NCI-H2029 (cell line): ENCODE results near the gene ADGRD2.
A peak's percentile ranks its signal among the peaks of the same experiment; 100 is the strongest.

Experiments
- DNase-seq: peaks from one replicate; lab custom pipeline; 2025; lab: John Stamatoyannopoulos, UW

ADGRD2 gene

GRCh38 chr9:124479947-124480620 lies 29.8 kb downstream of the ADGRD2 start:
- DNase-seq: no peak

DNA sequence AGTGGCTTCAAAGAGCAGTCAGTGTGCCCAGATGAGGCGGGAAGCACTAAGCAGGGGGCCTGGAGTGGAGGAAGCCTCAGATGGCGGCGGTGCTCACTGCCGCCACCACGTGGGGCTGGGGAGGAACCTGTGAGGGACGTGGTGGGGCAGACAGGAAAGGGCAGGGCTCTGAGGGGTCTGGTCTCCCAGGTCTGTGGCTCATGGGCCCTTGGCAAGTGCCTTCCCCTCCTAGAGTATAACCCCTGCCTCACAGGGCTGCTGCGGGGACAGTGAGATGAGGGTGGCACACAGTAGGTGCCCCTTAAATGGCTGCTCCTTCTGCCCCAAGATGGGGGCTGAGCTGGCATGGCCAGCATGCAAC lies 30.4 kb downstream of the ADGRD2 start:
- DNase-seq: peak; percentile 25

DNA sequence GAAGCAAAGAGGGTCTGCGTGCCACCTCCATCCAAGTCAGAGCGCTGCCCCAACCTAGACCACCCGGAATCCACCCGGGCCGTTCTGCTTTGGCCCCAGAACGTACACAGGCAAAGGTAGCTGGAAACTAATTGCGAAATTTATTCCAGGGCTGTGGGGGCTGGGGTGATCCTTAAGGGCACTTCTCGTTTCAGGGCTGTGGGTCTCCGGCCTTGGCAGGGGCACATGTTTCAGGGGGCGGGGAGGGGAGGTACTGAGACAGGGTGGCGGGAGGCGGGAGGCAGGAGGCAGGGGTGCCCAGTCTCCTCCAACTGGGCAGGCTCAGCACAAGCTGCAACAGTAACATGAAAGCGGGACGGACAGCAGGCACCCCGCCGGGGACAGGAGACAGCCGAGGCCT lies 30.9 kb downstream of the ADGRD2 start:
- DNase-seq: no peak

DNA sequence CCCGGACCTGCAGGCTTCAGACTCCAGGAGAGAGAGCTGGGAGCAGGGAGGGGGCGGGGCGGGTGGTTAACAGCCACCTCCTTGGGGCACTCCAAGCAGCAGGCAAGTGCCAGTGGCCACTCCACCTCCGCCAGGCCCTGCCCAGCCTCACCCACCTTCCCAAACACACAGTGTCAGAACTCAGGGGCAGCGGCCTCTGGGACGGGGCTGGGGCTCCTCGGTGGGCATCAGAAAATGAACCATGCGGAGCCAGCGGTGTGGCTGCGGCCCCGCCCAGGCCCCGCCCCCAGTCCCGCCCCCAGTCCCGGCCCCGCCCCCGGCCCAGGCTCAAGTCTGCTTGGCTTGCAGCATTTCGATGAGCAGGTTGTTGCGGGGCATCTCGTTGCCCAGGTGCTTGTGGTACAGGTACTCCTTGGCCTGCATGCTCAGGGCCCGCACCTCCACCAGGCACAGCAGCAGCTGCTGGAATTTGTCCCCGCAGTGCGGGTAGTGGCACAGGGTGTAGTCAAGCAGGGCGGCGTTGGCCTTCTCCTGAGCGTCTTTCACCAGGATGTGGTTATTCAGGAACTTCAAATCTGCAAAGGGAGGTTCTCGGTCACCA lies 32.3 kb downstream of the ADGRD2 start:
- DNase-seq: no peak

DNA sequence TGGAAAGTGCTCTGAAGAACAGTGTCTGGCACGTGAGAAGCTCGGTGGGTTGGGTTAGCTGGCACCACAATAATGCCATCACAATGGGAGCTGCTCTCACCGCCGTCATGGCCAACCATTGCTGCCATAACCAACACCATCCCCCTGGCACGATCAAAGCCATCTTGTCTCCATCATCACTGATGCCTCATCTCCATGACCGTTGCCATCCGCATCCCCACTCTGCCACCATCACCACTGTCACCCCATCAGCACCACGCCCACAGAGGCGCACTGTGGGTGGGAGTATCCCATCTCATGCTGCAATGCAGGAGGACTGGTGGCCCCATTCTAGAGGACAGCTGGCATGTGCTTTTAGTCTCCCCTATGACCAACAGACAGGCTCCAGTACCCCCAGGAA lies 33.2 kb downstream of the ADGRD2 start:
- no peak for DNase-seq

GRCh38 chr9:124485201-124485600 lies 35.0 kb downstream of the ADGRD2 start:
- DNase-seq: no peak

DNA sequence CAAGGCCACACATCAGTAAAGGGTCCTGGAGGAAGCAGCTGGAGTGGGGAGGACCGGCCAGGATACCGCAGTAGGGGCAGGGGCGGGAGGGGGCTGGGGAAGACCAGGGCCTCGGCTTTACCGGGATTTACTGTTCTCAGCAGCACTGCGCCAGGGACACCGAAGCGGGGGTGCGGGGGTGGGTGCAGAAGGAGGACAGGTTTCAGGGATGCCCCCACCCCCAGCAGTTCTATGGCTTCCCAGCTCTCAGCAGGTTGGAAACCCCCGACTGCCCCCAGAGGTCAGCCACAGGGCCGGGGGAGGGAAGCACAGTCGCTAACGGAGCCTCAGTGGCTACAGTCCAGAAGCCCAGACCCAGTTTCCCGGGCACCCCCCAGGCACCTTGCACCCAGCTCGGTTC lies 35.7 kb downstream of the ADGRD2 start:
- DNase-seq: no peak

DNA sequence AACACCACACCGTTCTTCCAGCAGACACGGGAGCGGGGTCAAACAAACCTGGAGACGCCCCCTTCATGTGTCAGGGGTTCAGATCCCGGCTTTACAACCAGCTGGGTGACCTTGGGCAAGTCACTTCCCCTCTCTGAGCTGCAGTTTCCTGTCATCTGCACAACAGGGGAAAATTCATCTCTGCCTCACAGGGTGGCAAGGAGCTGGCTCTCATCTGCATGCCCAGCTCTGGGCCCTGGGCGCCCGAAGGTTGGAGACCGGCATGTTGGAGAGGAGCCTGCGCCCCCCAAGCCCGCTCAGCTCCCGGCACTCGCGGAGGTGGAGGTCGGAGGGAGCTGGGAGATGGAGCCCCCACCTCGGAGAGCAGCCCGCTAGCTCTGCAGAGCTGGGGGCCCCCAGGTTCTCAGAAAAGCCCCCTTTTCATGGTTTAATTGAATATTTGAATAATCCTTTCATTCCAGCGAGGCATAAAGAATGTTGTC lies 36.6 kb downstream of the ADGRD2 start:
- DNase-seq: no peak

DNA sequence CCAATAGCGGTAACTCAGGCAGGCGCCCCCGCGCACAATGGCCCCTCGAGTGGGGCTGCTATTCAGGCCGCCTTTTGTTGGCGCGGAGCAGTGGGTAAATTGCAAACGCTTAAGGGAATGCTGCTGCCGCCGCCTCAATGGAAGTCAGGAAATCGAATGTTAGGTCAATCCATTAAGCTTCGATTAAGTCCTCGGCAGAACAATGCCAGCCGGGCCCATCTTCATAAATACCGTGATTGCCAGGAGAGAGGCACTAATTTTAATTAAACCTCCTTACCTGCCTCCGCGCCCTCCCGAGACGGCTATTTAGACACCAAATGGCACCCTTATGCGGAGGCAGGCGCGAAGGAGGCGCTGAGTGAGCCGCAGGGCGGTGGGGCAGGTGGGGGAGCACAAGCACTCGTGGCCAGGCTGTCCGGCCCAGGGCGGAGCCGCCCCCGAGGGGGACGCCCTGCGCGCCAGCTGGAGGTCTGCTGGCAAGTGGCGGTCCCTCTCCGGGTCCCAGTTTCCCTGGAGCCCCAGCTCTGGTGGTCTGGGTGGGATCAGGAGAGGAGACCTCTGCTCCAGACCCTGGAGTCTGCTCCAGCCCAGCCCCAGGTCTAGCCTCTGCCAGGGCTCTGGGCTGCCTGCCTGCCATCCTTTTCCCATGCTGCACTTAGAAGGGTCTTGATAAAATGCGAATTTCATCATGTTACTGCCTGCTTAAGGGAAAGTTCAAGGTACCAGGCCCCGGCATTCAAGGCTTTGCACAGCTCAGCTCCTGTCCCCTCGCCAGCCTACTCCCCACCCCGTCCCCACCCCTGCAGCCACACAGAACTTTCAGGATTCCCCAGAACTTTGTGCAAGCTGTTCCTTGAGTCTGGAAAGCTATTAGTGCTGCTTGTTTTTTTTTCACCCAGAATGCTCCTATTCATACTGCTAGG lies 37.3 kb downstream of the ADGRD2 start:
- DNase-seq: no peak

DNA sequence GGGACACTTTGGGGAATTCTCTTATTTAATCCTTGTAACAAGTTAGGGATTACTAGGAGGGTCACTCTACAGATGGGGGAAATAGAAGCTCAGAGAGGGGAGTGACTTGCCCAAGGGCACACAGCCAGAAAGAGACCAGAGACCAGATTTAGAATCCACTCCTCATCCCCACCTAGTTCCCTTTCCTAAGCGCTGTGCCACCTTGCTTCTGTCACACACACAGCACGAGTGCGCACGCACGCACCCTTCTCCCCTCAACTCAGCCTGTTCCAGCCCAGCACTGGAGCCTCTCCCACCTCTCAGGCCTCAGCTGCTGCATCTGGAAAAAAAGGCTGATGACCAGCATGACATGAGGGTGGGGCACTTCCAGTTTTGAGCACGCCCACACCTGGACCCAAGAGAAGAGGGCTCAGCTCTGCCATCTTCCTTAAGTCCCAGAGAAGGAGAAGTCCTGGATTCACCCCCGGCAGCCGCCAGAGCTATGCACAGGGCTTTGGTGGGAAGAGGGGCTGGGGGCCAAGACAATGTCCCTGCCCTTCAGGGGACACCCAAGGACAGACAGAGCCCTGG lies 38.5 kb downstream of the ADGRD2 start:
- DNase-seq: no peak

- no peak for DNase-seq
Measured at GRCh38 chr9:124489222-124489621, 39.0 kb downstream of the ADGRD2 start.

DNA sequence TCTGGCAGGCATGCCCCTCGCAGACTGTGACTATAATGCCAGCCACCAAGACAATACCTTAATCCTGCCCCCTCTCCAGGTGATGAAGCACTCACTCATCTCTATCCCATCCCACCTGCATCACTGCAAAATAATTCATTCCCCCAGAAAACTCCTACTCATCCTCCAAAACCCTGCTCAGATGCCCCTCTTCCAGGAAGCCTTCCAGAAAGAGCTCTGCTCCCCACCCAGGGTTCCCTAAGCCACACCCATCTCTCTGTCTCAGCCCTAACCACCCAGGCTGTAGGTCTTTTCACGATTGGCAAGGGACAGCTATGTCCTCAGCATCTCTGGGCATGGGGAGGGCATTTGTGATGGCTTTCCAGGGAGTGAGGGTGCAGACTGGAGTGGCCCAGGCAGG lies 39.8 kb downstream of the ADGRD2 start:
- no peak for DNase-seq

DNA sequence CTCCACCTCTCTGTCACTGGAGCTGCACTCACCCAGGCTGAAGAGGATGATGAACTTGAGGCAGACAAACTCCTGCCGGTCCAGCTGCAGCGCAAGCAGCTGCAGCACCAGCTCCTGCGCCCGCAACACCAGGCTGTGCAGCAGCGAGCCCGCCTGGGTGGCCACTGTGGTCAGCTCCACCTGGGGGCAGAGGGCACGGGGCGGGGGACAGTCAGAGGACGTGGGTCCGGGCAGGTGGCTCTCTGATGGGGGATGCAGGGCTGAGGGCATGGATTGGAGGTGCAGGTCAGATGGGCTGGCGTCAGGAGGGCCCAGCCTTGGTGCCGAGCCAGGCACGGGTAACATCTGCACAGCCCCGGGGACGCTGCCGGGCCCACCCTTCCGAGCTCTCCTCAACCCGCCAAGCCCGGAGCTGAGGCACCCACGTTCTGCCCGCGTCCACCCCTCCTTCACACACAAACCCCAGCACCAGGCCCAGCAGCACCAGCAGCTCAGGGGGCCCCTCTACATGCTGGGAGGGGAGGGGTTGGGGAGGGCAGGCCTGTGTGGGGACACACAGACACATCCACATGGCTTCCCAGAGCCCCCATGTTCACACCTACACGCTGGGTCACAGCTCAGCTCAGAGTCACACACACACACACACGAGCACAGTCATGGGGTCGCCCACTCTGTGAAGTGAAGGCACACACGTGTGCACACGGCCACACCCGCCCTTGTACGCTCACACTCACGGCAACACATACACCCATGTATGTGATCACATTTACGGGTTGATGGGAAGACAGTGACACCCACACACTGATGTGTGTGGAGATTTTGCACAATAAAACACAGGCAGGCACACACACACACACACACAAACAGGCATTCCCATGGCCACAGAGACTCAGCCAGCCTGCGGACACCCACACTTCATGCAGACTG lies 41.1 kb downstream of the ADGRD2 start:
- no peak for DNase-seq

DNA sequence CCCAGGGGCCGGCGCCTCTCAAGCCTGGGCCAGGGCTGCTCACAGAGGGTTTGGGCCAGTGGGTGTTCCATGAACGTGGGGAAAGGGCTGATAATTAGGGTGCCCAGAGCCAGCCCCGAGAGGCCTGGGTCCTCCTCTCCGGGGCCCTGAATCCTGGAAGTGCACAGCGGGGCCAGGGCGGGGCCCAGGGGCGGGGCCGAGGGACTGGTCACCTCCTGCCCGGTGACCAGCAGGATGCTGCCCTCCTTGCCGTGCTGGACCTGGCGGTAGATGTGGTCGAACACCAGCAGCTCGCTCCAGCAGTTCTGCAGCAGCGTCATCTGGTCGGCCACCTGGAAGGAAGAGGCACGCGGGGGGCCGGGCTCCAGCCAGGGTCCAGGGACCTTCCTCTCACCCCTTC lies 42.6 kb downstream of the ADGRD2 start:
- no peak for DNase-seq

DNA sequence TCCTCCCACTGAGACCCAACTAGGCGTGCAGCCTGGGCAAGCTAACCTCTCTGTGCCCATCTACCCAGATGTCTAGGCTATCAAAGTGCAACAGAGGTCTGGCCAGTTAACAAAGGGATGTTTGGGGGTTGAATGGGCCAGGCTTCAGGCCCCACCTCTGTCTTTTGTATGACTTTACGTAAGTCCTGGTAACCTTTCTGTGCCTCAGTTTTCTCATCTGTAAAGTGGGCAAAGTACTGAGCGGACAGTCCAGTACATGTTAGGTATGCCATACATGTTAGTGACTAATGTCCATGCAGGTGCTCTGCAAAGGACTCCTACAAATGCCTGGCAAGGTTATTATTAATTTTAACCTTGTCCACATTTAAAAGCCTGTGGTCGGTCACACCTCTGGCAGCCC lies 43.0 kb downstream of the ADGRD2 start:
- DNase-seq: no peak

GRCh38 chr9:124493794-124494479 lies 43.7 kb downstream of the ADGRD2 start:
- no peak for DNase-seq

- no peak for DNase-seq
Measured at GRCh38 chr9:124495126-124496074, 45.1 kb downstream of the ADGRD2 start.

GRCh38 chr9:124496075-124496449 lies 45.8 kb downstream of the ADGRD2 start:
- no peak for DNase-seq

DNA sequence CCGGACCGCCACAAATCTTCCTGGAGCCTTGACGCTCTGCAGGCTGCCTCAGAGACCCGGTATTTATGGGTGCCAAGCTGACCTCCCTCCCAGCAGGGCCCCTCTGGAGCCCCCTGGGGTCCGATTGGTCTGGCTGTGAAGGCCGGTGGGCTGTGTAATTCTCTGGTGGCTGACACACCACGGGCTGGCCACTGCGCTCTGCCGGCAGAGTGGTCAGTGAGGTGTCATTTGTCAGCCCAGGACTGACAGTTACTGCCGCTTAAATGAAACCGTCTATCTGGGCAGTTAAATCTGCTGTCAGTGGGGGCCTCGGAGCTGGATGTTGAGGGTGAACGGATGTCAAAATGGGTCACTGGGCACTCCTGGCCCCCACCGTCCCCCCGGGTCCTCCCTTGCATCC lies 46.2 kb downstream of the ADGRD2 start:
- no peak for DNase-seq

- DNase-seq: no peak
Measured at GRCh38 chr9:124497441-124497840, 47.2 kb downstream of the ADGRD2 start.
